GM23248 (cell line): ENCODE measurements around the gene CYP1A1.

Source experiments
- EZH2 ChIP-seq: fragments of 200-600 bp; sonication (generic); IDR thresholded peaks from 2 replicates; pipeline ENCODE4 v1.6.1; 2018; ENCODE audit warnings: antibody characterized with exemption, mild to moderate bottlenecking; ENCODE audit not compliant: insufficient read depth, poor library complexity, severe bottlenecking
- EZH2phosphoT487 ChIP-seq: fragments of 200-600 bp; sonication (generic); IDR thresholded peaks from 2 replicates; pipeline ENCODE4 v1.6.1; 2018; ENCODE audit warnings: antibody characterized with exemption, moderate library complexity, mild to moderate bottlenecking, low read depth; ENCODE audit not compliant: insufficient read depth

DNA sequence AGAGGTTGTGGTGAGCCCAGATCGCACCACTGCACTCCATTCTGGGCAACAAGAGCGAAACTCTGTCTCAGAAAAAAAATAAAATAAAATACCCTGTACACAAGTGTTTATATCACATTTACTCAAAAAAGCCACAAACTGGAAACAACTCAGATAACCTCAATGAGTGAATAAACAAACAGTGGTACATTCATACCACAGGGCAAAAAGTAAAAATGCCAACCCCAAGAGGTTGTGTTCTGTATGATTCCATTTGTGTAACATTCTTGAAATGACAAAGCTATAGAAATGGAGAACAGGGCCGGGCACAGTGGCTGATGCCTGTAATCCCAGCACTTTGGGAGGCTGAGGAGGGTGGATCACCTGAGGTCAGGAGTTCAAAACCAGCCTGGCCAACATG is 42.4 kb downstream of the CYP1A1 start:
- TF ChIP-seq EZH2 (no peak), EZH2phosphoT487 (no peak)
